A549 (cell line): Measurements from ENCODE around the gene COQ8B. TPM values are rescaled to one million over a fixed set of nuclear protein-coding genes. Genes with fewer than 3 reads are reported as not detected.

Experiments
- ATAC-seq, 2 experiments: fragments of 200-7000 bp in 1 of 2; fragments of >200 bp in 1 of 2; cut with Nextera tagmentation in 1 of 2; cut with Tn5 transposase in 1 of 2; 3 replicates each; pipeline versions ENCODE4 v1.8.0 to v1.9.1; 2018 to 2020; ENCODE audit warnings: mild to moderate bottlenecking in 1 of 2, moderate library complexity in 1 of 2
- CTCF ChIA-PET: fragments of 300-600 bp; sonication (Branson Sonifier 250); formaldehyde crosslinking; extraction: SDS; loops from one replicate; lab custom pipeline; 2021; ENCODE audit warnings: antibody characterized with exemption, inconsistent platforms; lab: Yijun Ruan, JAX
- POLR2A ChIA-PET: fragments of 350-600 bp; formaldehyde crosslinking; extraction: SDS; loops from one replicate; lab custom pipeline; 2021; ENCODE audit warnings: antibody characterized with exemption, inconsistent platforms; lab: Yijun Ruan, JAX
- DNase-seq, 2 experiments: peaks; one replicate each; pipeline versions ENCODE4 v3.0.0 to v3.0.0-alpha.2; 2011 to 2016; ENCODE audit warnings: low read depth in 1 of 2, low spot score in 1 of 2
- FAIRE-seq: peaks from 2 replicates; lab custom pipeline; 2011; peaks lifted over from hg19 to GRCh38; lab: Jason Lieb, UNC
- H3K27ac ChIP-seq, 2 experiments: fragments of >200 bp; sonication (Bioruptor Twin); formaldehyde crosslinking; 3 replicates each; pipeline ENCODE4 v1.5.1; 2016 to 2017
- H3K4me1 ChIP-seq: fragments of >200 bp; sonication (Bioruptor Twin); formaldehyde crosslinking; 3 replicates; pipeline ENCODE4 v1.6.1; 2016
- H3K4me2 ChIP-seq: fragments of >200 bp; sonication (Bioruptor Twin); formaldehyde crosslinking; 3 replicates; pipeline ENCODE4 v1.6.1; 2016
- H3K4me3 ChIP-seq: fragments of >200 bp; sonication (Bioruptor Twin); formaldehyde crosslinking; 3 replicates; pipeline ENCODE4 v1.5.1; 2016
- H3K9me3 ChIP-seq: fragments of >200 bp; sonication (Bioruptor Twin); formaldehyde crosslinking; 3 replicates; pipeline ENCODE4 v1.6.1; 2016
- ATOH8 ChIP-seq: fragments of 250-450 bp; sonication (Bioruptor Pico); IDR thresholded peaks from 2 replicates; pipeline ENCODE4 v1.5.0; 2020; ENCODE audit warnings: low read depth, mild to moderate bottlenecking, moderate library complexity
- BCL3 ChIP-seq: fragments of >200 bp; sonication (Bioruptor Twin); formaldehyde crosslinking; IDR thresholded peaks from 3 replicates; pipeline ENCODE4 v1.6.1; 2016
- BHLHE40 ChIP-seq: IDR thresholded peaks from 2 replicates; pipeline ENCODE4 v1.6.1; 2012; ENCODE audit warnings: low read depth, low read length, inconsistent platforms
- CEBPB ChIP-seq, 2 experiments: fragments of >200 bp in 1 of 2; sonication (Bioruptor Twin) in 1 of 2; formaldehyde crosslinking in 1 of 2; IDR thresholded peaks; 2 replicates each; pipeline ENCODE4 v1.6.1; 2012 to 2016
- EHF ChIP-seq: fragments of 250-450 bp; sonication (Bioruptor Pico); IDR thresholded peaks from 2 replicates; pipeline ENCODE4 v1.5.0; 2020; ENCODE audit warnings: mild to moderate bottlenecking
- EHMT2 ChIP-seq: fragments of 200-600 bp; sonication (generic); IDR thresholded peaks from 2 replicates; pipeline ENCODE4 v1.6.1; 2016; ENCODE audit warnings: antibody characterized with exemption, low read depth, mild to moderate bottlenecking, moderate library complexity
- FOSB ChIP-seq: fragments of 250-450 bp; sonication (Bioruptor Pico); IDR thresholded peaks from 2 replicates; pipeline ENCODE4 v1.5.0; 2020; ENCODE audit warnings: mild to moderate bottlenecking, moderate library complexity
- FOXS1 ChIP-seq: fragments of 250-450 bp; sonication (Bioruptor Pico); IDR thresholded peaks from 2 replicates; pipeline ENCODE4 v1.5.0; 2020; ENCODE audit warnings: mild to moderate bottlenecking, moderate library complexity
- HDAC2 ChIP-seq: fragments of 200-600 bp; sonication (generic); IDR thresholded peaks from 2 replicates; pipeline ENCODE4 v1.6.1; 2016
- HEYL ChIP-seq: fragments of 250-450 bp; sonication (Bioruptor Pico); IDR thresholded peaks from 2 replicates; pipeline ENCODE4 v1.8.0; 2021; ENCODE audit warnings: mild to moderate bottlenecking, moderate library complexity
- HOXA7 ChIP-seq: fragments of 250-450 bp; sonication (Bioruptor Pico); IDR thresholded peaks from 2 replicates; pipeline ENCODE4 v1.5.0; 2020; ENCODE audit warnings: mild to moderate bottlenecking, moderate library complexity
- JUN ChIP-seq, 2 experiments: fragments of >200 bp; sonication (Bioruptor Twin); formaldehyde crosslinking; IDR thresholded peaks; 2 replicates in 1 of 2; 3 replicates in 1 of 2; pipeline ENCODE4 v1.6.1; 2016 to 2017
- JUNB ChIP-seq: fragments of >200 bp; sonication (Bioruptor Twin); formaldehyde crosslinking; IDR thresholded peaks from 2 replicates; pipeline ENCODE4 v1.6.1; 2016
- PHF8 ChIP-seq: fragments of 200-600 bp; sonication (generic); IDR thresholded peaks from 2 replicates; pipeline ENCODE4 v1.6.1; 2016; ENCODE audit warnings: low read depth, mild to moderate bottlenecking, antibody characterized with exemption, moderate library complexity, borderline replicate concordance
- POLR2A ChIP-seq: IDR thresholded peaks from 2 replicates; pipeline ENCODE4 v1.6.1; 2012; ENCODE audit warnings: mild to moderate bottlenecking, low read length
- POLR2AphosphoS2 ChIP-seq: conservative IDR thresholded peaks from 2 replicates; pipeline ENCODE4 v1.6.1; 2012; ENCODE audit warnings: low read length, improper control_type of control experiment, inconsistent platforms
- RFX5 ChIP-seq: fragments of 450-650 bp; IDR thresholded peaks from 2 replicates; pipeline ENCODE4 v1.7.1; 2014; ENCODE audit warnings: antibody characterized with exemption, mild to moderate bottlenecking, moderate library complexity
- RNF2 ChIP-seq: fragments of 200-600 bp; sonication (generic); IDR thresholded peaks from 2 replicates; pipeline ENCODE4 v1.6.1; 2016; ENCODE audit warnings: low read depth, mild to moderate bottlenecking, antibody characterized with exemption, moderate library complexity, borderline replicate concordance
- SMC3 ChIP-seq: fragments of >200 bp; sonication (Bioruptor Twin); formaldehyde crosslinking; IDR thresholded peaks from 3 replicates; pipeline ENCODE4 v1.6.1; 2018; ENCODE audit warnings: inconsistent platforms
- USF2 ChIP-seq: fragments of 450-650 bp; IDR thresholded peaks from 2 replicates; pipeline ENCODE4 v1.6.1; 2014; ENCODE audit warnings: antibody characterized with exemption
- ZC3H11A ChIP-seq: fragments of 450-650 bp; IDR thresholded peaks from 2 replicates; pipeline ENCODE4 v1.6.1; 2014; ENCODE audit warnings: antibody characterized with exemption, mild to moderate bottlenecking
- WGBS: methylation state at CpG from one replicate; pipeline ENCODE4 v1.1.6; 2017; ENCODE audit errors: missing lambda C conversion rate; 5-methylcytosine and 5-hydroxymethylcytosine counted together
- polyA plus RNA-seq, 4 experiments: library from polyadenylated mRNA; depleted of rRNA in 3 of 4; stranded (reverse); fragments of >200 nt; fragmentation: RNase III in 1 of 4; extraction: RNeasy Plus Mini Kit Qiagen cat#74134 plus additional on column Dnase treatment in 1 of 4; gene quantifications; 2 replicates in 3 of 4; 3 replicates in 1 of 4; pipeline ENCODE4 v1.2.3, GENCODE V29; 2011 to 2017

The COQ8B gene
- polyA plus RNA-seq, 2 of the 4 experiments (the other 2 are of a cell fraction): 47.2 to 63.6 TPM

GRCh38 chr19:40672038-40672437 lies 44.6 kb downstream of the COQ8B start:
- H3K9me3 ChIP-seq: peaks cover 10% of the 10 kb centered on the region

DNA sequence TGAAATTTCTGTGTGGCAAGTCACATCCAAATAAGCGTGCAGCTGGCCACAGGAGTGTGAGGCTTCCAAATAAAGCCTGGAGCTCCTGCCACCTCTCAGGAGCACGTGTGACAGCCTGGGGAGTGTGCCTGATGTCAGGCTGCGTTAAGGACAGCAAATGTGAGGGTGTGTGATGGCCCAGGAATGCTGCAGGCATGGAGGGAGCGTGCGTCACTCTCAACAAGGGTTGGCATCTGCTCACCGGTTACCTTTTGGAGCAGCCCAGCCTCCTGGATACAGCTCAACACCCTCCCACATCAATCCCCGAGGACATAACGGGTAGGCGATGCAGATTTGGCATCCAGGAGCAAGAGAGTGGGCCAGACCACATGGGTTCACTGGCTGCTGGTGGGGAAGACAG lies 45.3 kb downstream of the COQ8B start:
- WGBS: 90% methylated on average over 9 of the region's 9 CpGs
- FAIRE-seq (peak; percentile 46), ATAC-seq (no peak), DNase-seq (no peak)
- ChIA-PET CTCF (interaction anchor here (1.0 to 14.9 kb wide), 8 partner anchors 9 to 473 kb away, joined by 3 to 140 read pairs (median 4); partner anchors contain the start of gene EGLN2), POLR2A (no interaction called here)
- H3K4me1 ChIP-seq: peaks cover 8% of the 10 kb centered on the region
- no peak overlapping the region for H3K4me2 ChIP-seq
- peaks cover 10% of the 10 kb centered on the region for H3K9me3 ChIP-seq
- H3K4me3 ChIP-seq: no peak overlapping the region
- no peak overlapping the region for H3K27ac ChIP-seq
- TF ChIP-seq RNF2: no peak
- no peak for TF ChIP-seq PHF8
- 0 out of 2 replicates have a peak, but pooled peaks have one; percentile 11 for TF ChIP-seq POLR2A

More at GRCh38 chr19:40672038-40672437, 44.6 kb downstream of the COQ8B start:
- 61% methylated on average over 2 of the region's 2 CpGs for WGBS
- TF ChIP-seq BCL3 (no peak), HOXA7 (CRISPR knock-in tag) (no peak), ZC3H11A (no peak), HEYL (no peak), JUN (IDR thresholded peaks at IDR 0.05) (no peak), RFX5 (no peak), RNF2 (no peak), SMC3 (no peak), JUNB (no peak), ATOH8 (CRISPR knock-in tag) (no peak), EHMT2 (no peak), USF2 (no peak), CEBPB (IDR thresholded peaks at IDR 0.05) (no peak), HDAC2 (no peak), FOSB (CRISPR knock-in tag) (no peak), PHF8 (no peak), FOXS1 (CRISPR knock-in tag) (no peak)
- Histone ChIP-seq H3K4me3 (no peak overlapping the region), H3K4me1 (peaks cover 1% of the 10 kb centered on the region), H3K4me2 (no peak overlapping the region), H3K27ac (no peak overlapping the region)
- DNase-seq: no peak
- no peak for ATAC-seq
- POLR2A ChIA-PET: interaction anchor here (1.1 to 1.2 kb wide), 2 partner anchors 9 to 19 kb away, joined by 3 to 5 read pairs; partner anchors contain the start of gene NUMBL
- no peak for FAIRE-seq
- CTCF ChIA-PET: interaction anchor here (0.7 to 14.9 kb wide), 8 partner anchors 8 to 472 kb away, joined by 3 to 140 read pairs (median 4); no protein-coding TSS in a partner anchor

- H3K27ac ChIP-seq: no peak overlapping the region
- 90% methylated on average over 7 of the region's 7 CpGs for WGBS
- no peak overlapping the region for H3K4me2 ChIP-seq
- DNase-seq: no peak
- peaks cover 30% of the 10 kb centered on the region for H3K4me1 ChIP-seq
- no peak for ATAC-seq
- ChIA-PET CTCF (no interaction called here), POLR2A (no interaction called here)
- H3K4me3 ChIP-seq: no peak overlapping the region
- TF ChIP-seq BCL3 (no peak), BHLHE40 (no peak), RNF2 (no peak), HOXA7 (CRISPR knock-in tag) (no peak), EHMT2 (no peak), POLR2AphosphoS2 (no peak), SMC3 (no peak), EHF (CRISPR knock-in tag) (no peak)
- peaks cover 10% of the 10 kb centered on the region for H3K9me3 ChIP-seq
- FAIRE-seq: no peak
Measured at GRCh38 chr19:40668991-40669614, 47.6 kb downstream of the COQ8B start.
